Measurements from ENCODE around the gene TBC1D22A. TPM values are rescaled to one million over a fixed set of nuclear protein-coding genes. Genes with fewer than 3 reads are reported as not detected.

TBC1D22A gene
- total RNA-seq, 6 donors from 2014 or later, result 27.1 to 48.2 (median 35.3) TPM

GRCh38 chr22:46934746-46935491, 172.5 kb downstream of the TBC1D22A start:
- TF ChIP-seq POLR2AphosphoS5 (IDR thresholded peaks at IDR 0.05), result no peak
- no peak for TF ChIP-seq POLR2A (IDR thresholded peaks at IDR 0.05)
- TF ChIP-seq EP300 (IDR thresholded peaks at IDR 0.05), result no peak
- TF ChIP-seq CTCF (IDR thresholded peaks at IDR 0.05), result no peak
- peak overlapping the region in 3 of 4 donors; percentile 20 to 60 (median 55) for H3K27ac ChIP-seq
- peak in 1 of 2 donors; percentile 79 for DNase-seq

GRCh38 chr22:46935506-46936377, 173.3 kb downstream of the TBC1D22A start:
- ATAC-seq (ENCODE audit: low FRiP score in 2 of 2) (peak; percentile 64 to 68), DNase-seq (no peak)
- TF ChIP-seq POLR2A (IDR thresholded peaks at IDR 0.05) (no peak), CTCF (IDR thresholded peaks at IDR 0.05) (no peak), EP300 (IDR thresholded peaks at IDR 0.05) (no peak), POLR2AphosphoS5 (IDR thresholded peaks at IDR 0.05) (no peak)
- WGBS, 2 donors, result 78 to 83% methylated on average over 24 of the region's 24 CpGs
- no peaks in the 10 kb centered on the region for H3K27me3 ChIP-seq
- H3K4me3 ChIP-seq, result no peak overlapping the region
- no peaks in the 10 kb centered on the region for H3K36me3 ChIP-seq
- peak overlapping the region; percentile 20 to 60 (median 42) for H3K27ac ChIP-seq
- no peaks in the 10 kb centered on the region for H3K9me3 ChIP-seq
- peaks cover 19 to 23% (median 22%) of the 10 kb centered on the region in 4 donors for H3K4me1 ChIP-seq

More at GRCh38 chr22:46934746-46935491, 172.5 kb downstream of the TBC1D22A start:
- Histone ChIP-seq H3K36me3 (no peaks in the 10 kb centered on the region), H3K27me3 (no peaks in the 10 kb centered on the region), H3K4me3 (no peak overlapping the region), H3K4me1 (peaks cover 19 to 23% (median 22%) of the 10 kb centered on the region in 4 donors), H3K9me3 (no peaks in the 10 kb centered on the region)
- peak; percentile 39 to 77 for ATAC-seq (ENCODE audit: low FRiP score in 2 of 2)
- 87 to 91% methylated on average over 14 of the region's 14 CpGs for WGBS, 2 donors

- DNase-seq (no peak), ATAC-seq (ENCODE audit: low FRiP score in 2 of 2) (no peak)
- TF ChIP-seq POLR2A (IDR thresholded peaks at IDR 0.05), result no peak
- no peak for TF ChIP-seq EP300 (IDR thresholded peaks at IDR 0.05)
- H3K4me3 ChIP-seq, result no peak overlapping the region
- WGBS, 2 donors, result 69 to 78% methylated on average over 12 of the region's 12 CpGs
- no peaks in the 10 kb centered on the region for H3K9me3 ChIP-seq
- H3K36me3 ChIP-seq, result no peaks in the 10 kb centered on the region
- H3K27ac ChIP-seq, result peak overlapping the region in 3 of 4 donors; percentile 28 to 60 (median 55)
- H3K27me3 ChIP-seq, result no peaks in the 10 kb centered on the region
- peaks cover 19 to 23% (median 22%) of the 10 kb centered on the region in 4 donors for H3K4me1 ChIP-seq
Observed at GRCh38 chr22:46936378-46936903, 174.0 kb downstream of the TBC1D22A start.

- H3K36me3 ChIP-seq, result no peaks in the 10 kb centered on the region
- H3K9me3 ChIP-seq, result no peaks in the 10 kb centered on the region
- H3K27ac ChIP-seq, result no peak overlapping the region
- 82 to 90% methylated on average over 8 of the region's 8 CpGs for WGBS, 2 donors
- ATAC-seq (ENCODE audit: low FRiP score in 2 of 2) (no peak), DNase-seq (no peak)
- no peaks in the 10 kb centered on the region for H3K27me3 ChIP-seq
- H3K4me3 ChIP-seq, result no peak overlapping the region
- TF ChIP-seq CTCF (IDR thresholded peaks at IDR 0.05) (no peak), POLR2AphosphoS5 (IDR thresholded peaks at IDR 0.05) (no peak), POLR2A (IDR thresholded peaks at IDR 0.05) (no peak), EP300 (IDR thresholded peaks at IDR 0.05) (no peak)
- H3K4me1 ChIP-seq, result peaks cover 19 to 23% (median 22%) of the 10 kb centered on the region in 4 donors
Observed at GRCh38 chr22:46937185-46937584, 174.7 kb downstream of the TBC1D22A start.

GRCh38 chr22:46937939-46938338, 175.5 kb downstream of the TBC1D22A start:
- TF ChIP-seq POLR2AphosphoS5 (IDR thresholded peaks at IDR 0.05) (no peak), POLR2A (IDR thresholded peaks at IDR 0.05) (no peak), CTCF (IDR thresholded peaks at IDR 0.05) (no peak), EP300 (IDR thresholded peaks at IDR 0.05) (no peak)
- no peak for ATAC-seq (ENCODE audit: low FRiP score in 2 of 2)
- 96 to 98% methylated on average over 7 of the region's 7 CpGs for WGBS, 2 donors
- no peak overlapping the region for H3K4me3 ChIP-seq
- H3K36me3 ChIP-seq, result no peaks in the 10 kb centered on the region
- H3K27ac ChIP-seq, result no peak overlapping the region
- H3K27me3 ChIP-seq, result no peaks in the 10 kb centered on the region
- peaks cover 19 to 28% (median 22%) of the 10 kb centered on the region in 4 donors for H3K4me1 ChIP-seq
- no peak for DNase-seq
- H3K9me3 ChIP-seq, result no peaks in the 10 kb centered on the region

Measured in upper lobe of left lung (tissue), 6 donors.